DND-41 (cell line): ENCODE results near the gene S100A1.

Experiments used
- CTCF ChIP-seq: IDR thresholded peaks from 2 replicates; pipeline ENCODE4 v1.5.1; 2012; ENCODE audit warnings: borderline replicate concordance, low read length, moderate library complexity, mild to moderate bottlenecking; ENCODE audit not compliant: poor library complexity, severe bottlenecking; ENCODE audit errors: extremely low read depth
- EZH2 ChIP-seq: IDR thresholded peaks from 3 replicates; pipeline ENCODE4 v1.6.1; 2012; ENCODE audit warnings: borderline replicate concordance, low read depth, mild to moderate bottlenecking, moderate library complexity, low read length, inconsistent platforms; ENCODE audit not compliant: severe bottlenecking

DNA sequence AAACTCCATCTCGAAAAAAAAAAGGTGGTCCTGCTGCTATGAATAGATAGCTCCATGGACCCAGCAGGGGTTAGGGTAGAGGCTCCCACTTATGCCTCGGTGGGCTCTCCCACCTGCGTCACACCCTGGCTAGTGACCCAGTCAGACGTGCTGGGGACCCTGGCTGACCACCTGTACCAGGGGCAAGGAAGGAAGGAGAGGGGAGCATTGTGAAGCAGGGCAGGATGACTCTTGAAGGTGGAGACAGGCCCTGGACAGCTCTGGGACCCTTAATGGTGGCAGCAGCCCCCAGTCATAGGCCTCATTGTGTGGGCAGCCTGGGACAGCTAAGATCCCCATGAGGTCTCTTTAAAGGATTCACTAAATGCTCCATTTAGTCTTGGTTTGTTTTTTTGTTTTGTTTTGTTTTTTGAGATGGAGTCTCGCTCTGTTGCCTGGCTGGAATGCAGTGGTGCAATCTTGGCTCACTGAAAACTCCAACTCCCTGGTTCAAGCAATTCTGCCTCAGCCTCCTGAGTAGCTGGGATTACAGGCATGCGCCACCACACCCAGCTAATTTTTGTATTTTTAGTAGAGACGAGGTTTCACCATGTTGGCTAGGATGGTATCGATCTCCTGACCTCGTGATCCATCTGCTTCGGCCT is 19.9 kb downstream of the S100A1 start:
- no peak for TF ChIP-seq CTCF
- TF ChIP-seq EZH2 = no peak
